Germinal center (tissue), 1 donor: ENCODE measurements around the gene PROKR1.

Source experiments
- DNase-seq: peaks from one replicate; pipeline ENCODE4 v3.0.0; 2012; ENCODE audit warnings: mixed read lengths, low spot score

The PROKR1 gene

DNA sequence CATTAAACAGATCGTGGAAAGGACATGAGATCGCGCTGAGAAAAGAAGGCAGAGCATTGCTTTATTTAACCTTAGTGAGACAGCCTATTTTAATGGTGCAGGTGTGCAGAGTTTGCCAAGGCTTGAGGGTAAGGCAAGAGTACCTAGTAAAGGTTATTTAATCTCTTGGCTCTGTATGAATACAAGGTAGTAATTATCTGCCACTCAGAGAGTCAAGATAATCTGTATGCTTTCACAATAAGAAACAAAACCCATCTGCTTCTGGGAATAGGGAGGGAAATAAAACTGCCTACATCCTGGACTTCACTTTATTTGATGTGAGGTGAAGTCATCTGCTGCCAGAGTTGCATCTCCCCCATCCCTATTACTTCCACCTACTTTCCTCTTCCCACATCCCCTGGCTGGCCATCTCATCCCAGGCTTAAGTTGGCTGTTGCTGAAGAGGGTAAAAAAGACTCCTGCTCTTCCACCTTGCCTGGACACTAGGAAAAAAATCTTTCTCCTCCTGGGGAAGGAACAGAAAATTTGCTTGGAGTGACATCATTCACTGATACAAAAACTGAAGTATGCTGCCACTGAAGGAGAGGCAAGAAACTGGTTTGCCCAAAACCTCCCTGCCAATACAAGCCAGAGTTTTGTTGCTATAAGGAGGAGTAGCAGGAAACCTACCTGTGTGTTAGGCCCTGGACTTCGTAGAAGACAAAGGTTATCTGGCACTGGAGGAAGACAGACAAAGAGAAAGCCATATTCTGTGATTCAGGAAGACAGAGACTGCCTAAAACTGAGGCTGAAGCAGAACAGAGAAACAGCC, 55.4 kb downstream of the PROKR1 start:
- no peak for DNase-seq

DNA sequence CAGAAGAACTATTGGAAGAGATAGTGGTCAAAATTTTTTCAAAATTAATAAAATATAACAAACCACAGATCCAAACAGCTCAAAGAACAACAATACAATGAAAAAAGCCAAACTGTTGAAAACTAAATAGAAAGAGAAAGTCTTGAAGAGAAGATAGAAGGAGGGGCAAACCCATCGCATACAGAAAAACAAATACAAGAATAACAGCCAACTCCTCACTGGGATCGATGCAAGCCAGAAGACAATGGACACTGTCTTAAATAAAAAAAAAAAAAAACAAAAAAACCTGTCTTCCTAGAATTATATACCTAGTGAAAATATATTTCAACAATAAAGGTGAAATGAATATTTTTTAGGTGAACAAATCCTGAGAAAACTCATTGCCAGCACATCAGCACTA, 57.2 kb downstream of the PROKR1 start:
- DNase-seq, result no peak

- DNase-seq, result no peak
Observed at GRCh38 chr2:68706637-68707036, 63.3 kb downstream of the PROKR1 start.
